Mesenchymal stem cell (in vitro differentiated cells and primary cell): ENCODE data around the gene DLEC1. TPM values are rescaled to one million over a fixed set of nuclear protein-coding genes. Genes with fewer than 3 reads are reported as not detected.

Experiments used
- DNase-seq: peaks from one replicate; pipeline ENCODE4 v3.0.0-alpha.2; 2013
- H2AFZ ChIP-seq: one replicate; pipeline ENCODE4 v1.6.1; 2013; ENCODE audit warnings: low read depth, mild to moderate bottlenecking, control low read depth, inconsistent platforms, low read length, moderate library complexity
- H2AK5ac ChIP-seq: 2 replicates; pipeline ENCODE4 v1.6.1; 2013; ENCODE audit warnings: low read length, moderate library complexity, mild to moderate bottlenecking, inconsistent platforms; ENCODE audit not compliant: severe bottlenecking
- H2BK120ac ChIP-seq: one replicate; pipeline ENCODE4 v1.6.1; 2013; ENCODE audit warnings: low read depth, mild to moderate bottlenecking, inconsistent platforms, low read length, moderate library complexity
- H2BK12ac ChIP-seq, 2 experiments: one replicate each; pipeline ENCODE4 v1.6.1; 2013; ENCODE audit warnings: inconsistent platforms in 2 of 2, low read length in 2 of 2, mild to moderate bottlenecking in 2 of 2, moderate library complexity in 2 of 2, control low read depth in 1 of 2
- H2BK15ac ChIP-seq: one replicate; pipeline ENCODE4 v1.6.1; 2013; ENCODE audit warnings: mild to moderate bottlenecking, low read depth, inconsistent platforms; ENCODE audit not compliant: poor library complexity, severe bottlenecking
- H2BK5ac ChIP-seq: 2 replicates; pipeline ENCODE4 v1.6.1; 2013; ENCODE audit warnings: low read depth, mild to moderate bottlenecking, low read length, control low read depth, inconsistent platforms; ENCODE audit not compliant: poor library complexity, severe bottlenecking
- H3K14ac ChIP-seq, 2 experiments: one replicate each; pipeline ENCODE4 v1.6.1; 2013; ENCODE audit warnings: inconsistent platforms in 2 of 2, low read length in 2 of 2, control low read depth in 1 of 2, mild to moderate bottlenecking in 1 of 2, moderate library complexity in 1 of 2
- H3K18ac ChIP-seq, 2 experiments: one replicate each; pipeline ENCODE4 v1.6.1; 2013; ENCODE audit warnings: inconsistent platforms in 2 of 2, low read length in 2 of 2, control low read depth in 1 of 2, low read depth in 1 of 2, mild to moderate bottlenecking in 1 of 2
- H3K23ac ChIP-seq, 2 experiments: one replicate each; pipeline ENCODE4 v1.6.1; 2013; ENCODE audit warnings: inconsistent platforms in 2 of 2, low read length in 2 of 2, mild to moderate bottlenecking in 2 of 2, moderate library complexity in 2 of 2, control low read depth in 1 of 2
- H3K27ac ChIP-seq: 2 replicates; pipeline ENCODE4 v1.5.1; 2013; ENCODE audit warnings: mild to moderate bottlenecking, moderate library complexity, low read length, control low read depth, inconsistent platforms; ENCODE audit not compliant: poor library complexity, severe bottlenecking
- H3K27me3 ChIP-seq, 2 experiments: 2 replicates each; pipeline versions ENCODE4 v1.6.1 to v1.7.0; 2013; ENCODE audit warnings: low read length in 2 of 2, mild to moderate bottlenecking in 2 of 2, moderate library complexity in 2 of 2, control low read depth in 1 of 2, inconsistent platforms in 1 of 2; ENCODE audit not compliant: control insufficient read depth in 1 of 2, insufficient read depth in 1 of 2
- H3K36me3 ChIP-seq, 2 experiments: 2 replicates each; pipeline versions ENCODE4 v1.6.1 to v1.7.0; 2013; ENCODE audit warnings: low read length in 2 of 2, control low read depth in 1 of 2, inconsistent platforms in 1 of 2, low read depth in 1 of 2, mild to moderate bottlenecking in 1 of 2; ENCODE audit not compliant: insufficient read depth in 2 of 2, control insufficient read depth in 1 of 2
- H3K4ac ChIP-seq, 2 experiments: one replicate each; pipeline ENCODE4 v1.6.1; 2013; ENCODE audit warnings: inconsistent platforms in 2 of 2, low read length in 2 of 2, mild to moderate bottlenecking in 2 of 2, moderate library complexity in 2 of 2, control low read depth in 1 of 2, low read depth in 1 of 2
- H3K4me1 ChIP-seq: 2 replicates; pipeline ENCODE4 v1.6.1; 2013; ENCODE audit warnings: low read depth, low read length, control low read depth; ENCODE audit not compliant: control insufficient read depth, insufficient read depth
- H3K4me2 ChIP-seq: 2 replicates; pipeline ENCODE4 v1.6.1; 2013; ENCODE audit warnings: low read length, mild to moderate bottlenecking, inconsistent platforms; ENCODE audit not compliant: poor library complexity, severe bottlenecking
- H3K4me3 ChIP-seq, 2 experiments: 2 replicates each; pipeline versions ENCODE4 v1.5.1 to v1.7.0; 2013; ENCODE audit warnings: low read length in 2 of 2, mild to moderate bottlenecking in 2 of 2, control low read depth in 1 of 2, low read depth in 1 of 2; ENCODE audit not compliant: insufficient read depth in 1 of 2
- H3K79me1 ChIP-seq: replicated peaks from 2 replicates; pipeline ENCODE4 v1.6.1; 2013; ENCODE audit warnings: mild to moderate bottlenecking, control low read depth, low read length, inconsistent platforms; ENCODE audit not compliant: poor library complexity, severe bottlenecking
- H3K9ac ChIP-seq: 2 replicates; pipeline ENCODE4 v1.7.0; 2013; ENCODE audit warnings: mild to moderate bottlenecking, low read length, moderate library complexity
- H3K9me3 ChIP-seq: 2 replicates; pipeline ENCODE4 v1.7.0; 2013; ENCODE audit warnings: mild to moderate bottlenecking, low read length; ENCODE audit not compliant: control insufficient read depth
- H4K8ac ChIP-seq: one replicate; pipeline ENCODE4 v1.6.1; 2013; ENCODE audit warnings: inconsistent platforms, mild to moderate bottlenecking, low read length, moderate library complexity
- H4K91ac ChIP-seq: one replicate; pipeline ENCODE4 v1.6.1; 2013; ENCODE audit warnings: mild to moderate bottlenecking, low read length, inconsistent platforms
- WGBS: methylation state at CpG from one replicate; pipeline ENCODE4 v1.1.7; 2013; ENCODE audit warnings: mixed read lengths; 5-methylcytosine and 5-hydroxymethylcytosine counted together
- polyA plus RNA-seq, 2 experiments: library from polyadenylated mRNA; stranded (reverse); fragments of 200-250 nt; gene quantifications; one replicate each; pipeline ENCODE4 v1.2.3, GENCODE V29; 2013

Gene DLEC1
- 0.01 TPM for polyA plus RNA-seq (2013, experiment 1 of 2)
- 0.01 TPM for polyA plus RNA-seq (2013, experiment 2 of 2)

- 8% methylated on average over 67 of the region's 67 CpGs for WGBS
- no peaks in the 10 kb centered on the region for H3K9me3 ChIP-seq
- peak within 1 kb of the TSS in 1 of 2 experiments; percentile 11 for H2BK12ac ChIP-seq
- H2BK15ac ChIP-seq: no peak within 1 kb of the TSS
- H3K14ac ChIP-seq: peak within 1 kb of the TSS in 1 of 2 experiments; percentile 41
- H2AK5ac ChIP-seq: no peak within 1 kb of the TSS
- no peak within 1 kb of the TSS for H2BK5ac ChIP-seq
- peak within 1 kb of the TSS; percentile 93 for H4K8ac ChIP-seq
- peak within 1 kb of the TSS; percentile 85 for H2AFZ ChIP-seq
- peaks cover 8% of the 10 kb centered on the region for H3K4me1 ChIP-seq
- H3K27ac ChIP-seq: no peak within 1 kb of the TSS
- H3K79me1 ChIP-seq: no peaks in the 10 kb centered on the region
- H4K91ac ChIP-seq: peak within 1 kb of the TSS; percentile 4
- peaks cover 4 to 8% of the 10 kb centered on the region in 2 experiments for H3K27me3 ChIP-seq
- no peak within 1 kb of the TSS for H3K23ac ChIP-seq
- H3K4me3 ChIP-seq: peak within 1 kb of the TSS; percentile 53 to 70
- peak within 1 kb of the TSS; percentile 37 to 75 for H3K18ac ChIP-seq
- H3K4me2 ChIP-seq: peak within 1 kb of the TSS; percentile 94
- H3K4ac ChIP-seq: no peak within 1 kb of the TSS
- peak within 1 kb of the TSS; percentile 65 for H3K9ac ChIP-seq
- no peaks in the 10 kb centered on the region for H3K36me3 ChIP-seq
- no peak within 1 kb of the TSS for H2BK120ac ChIP-seq
- peak; percentile 69 for DNase-seq
Measured at GRCh38 chr3:38039101-38039898, at the start of gene DLEC1. TSS of gene DLEC1 (plus strand) at chr3:38039208. CDS start at chr3:38039226, 18 bp downstream.

- Histone ChIP-seq H2BK15ac (no peak overlapping the region), H4K8ac (peak overlapping the region; percentile 35), H3K4ac (no peak overlapping the region), H3K14ac (peak overlapping the region in 1 of 2 experiments; percentile 18), H3K4me3 (no peak overlapping the region), H3K18ac (no peak overlapping the region), H3K79me1 (no peaks in the 10 kb centered on the region), H2AK5ac (no peak overlapping the region), H3K4me1 (peaks cover 10% of the 10 kb centered on the region), H3K9ac (no peak overlapping the region), H3K27ac (no peak overlapping the region), H3K9me3 (no peaks in the 10 kb centered on the region), H2AFZ (no peak overlapping the region), H2BK120ac (no peak overlapping the region), H3K4me2 (no peak overlapping the region), H3K27me3 (peaks cover 0 to 31% of the 10 kb centered on the region in 2 experiments), H2BK5ac (no peak overlapping the region), H4K91ac (peak overlapping the region; percentile 12), H3K23ac (no peak overlapping the region), H3K36me3 (peaks cover 3 to 7% of the 10 kb centered on the region in 2 experiments), H2BK12ac (no peak overlapping the region)
- no peak for DNase-seq
- WGBS: 90% methylated on average over 6 of the region's 7 CpGs
Measured at GRCh38 chr3:37989821-37990480, 49.1 kb upstream of the DLEC1 start.

- no peak within 1 kb of the TSS for H3K18ac ChIP-seq
- no peaks in the 10 kb centered on the region for H3K9me3 ChIP-seq
- peak within 1 kb of the TSS in 1 of 2 experiments; percentile 18 for H3K14ac ChIP-seq
- H2BK12ac ChIP-seq: no peak within 1 kb of the TSS
- H3K27ac ChIP-seq: no peak within 1 kb of the TSS
- H3K4ac ChIP-seq: peak within 1 kb of the TSS in 1 of 2 experiments; percentile 19
- peak within 1 kb of the TSS; percentile 35 for H4K8ac ChIP-seq
- H3K4me1 ChIP-seq: peaks cover 10% of the 10 kb centered on the region
- no peak for DNase-seq
- H3K4me3 ChIP-seq: no peak within 1 kb of the TSS
- no peak within 1 kb of the TSS for H3K4me2 ChIP-seq
- no peak within 1 kb of the TSS for H3K9ac ChIP-seq
- H3K27me3 ChIP-seq: peaks cover 0 to 31% of the 10 kb centered on the region in 2 experiments
- peak within 1 kb of the TSS; percentile 12 for H4K91ac ChIP-seq
- peak within 1 kb of the TSS; percentile 31 for H2BK15ac ChIP-seq
- peaks cover 4% of the 10 kb centered on the region in 2 experiments for H3K36me3 ChIP-seq
- no peak within 1 kb of the TSS for H2BK120ac ChIP-seq
- no peak within 1 kb of the TSS for H3K23ac ChIP-seq
- WGBS: 80% methylated on average over 10 of the region's 10 CpGs
- H2BK5ac ChIP-seq: no peak within 1 kb of the TSS
- H2AFZ ChIP-seq: no peak within 1 kb of the TSS
- H3K79me1 ChIP-seq: no peaks in the 10 kb centered on the region
- no peak within 1 kb of the TSS for H2AK5ac ChIP-seq
Measured at GRCh38 chr3:37990527-37990926, 48.5 kb upstream of the DLEC1 start, which contains the start of gene VILL. TSS of gene VILL (plus strand) at chr3:37990786. CDS start at chr3:37993673, 2,887 bp downstream.

- H3K14ac ChIP-seq: no peak overlapping the region
- peak overlapping the region; percentile 31 for H2BK15ac ChIP-seq
- no peak overlapping the region for H4K8ac ChIP-seq
- H4K91ac ChIP-seq: no peak overlapping the region
- H3K27ac ChIP-seq: no peak overlapping the region
- no peaks in the 10 kb centered on the region for H3K9me3 ChIP-seq
- DNase-seq: no peak
- no peak overlapping the region for H3K4me2 ChIP-seq
- H3K4ac ChIP-seq: no peak overlapping the region
- H3K27me3 ChIP-seq: peaks cover 0 to 31% of the 10 kb centered on the region in 2 experiments
- no peak overlapping the region for H2AFZ ChIP-seq
- no peak overlapping the region for H2BK5ac ChIP-seq
- H3K4me3 ChIP-seq: no peak overlapping the region
- no peak overlapping the region for H2BK12ac ChIP-seq
- peaks cover 2 to 10% of the 10 kb centered on the region in 2 experiments for H3K36me3 ChIP-seq
- no peaks in the 10 kb centered on the region for H3K79me1 ChIP-seq
- H3K23ac ChIP-seq: no peak overlapping the region
- no peak overlapping the region for H3K9ac ChIP-seq
- no peak overlapping the region for H2BK120ac ChIP-seq
- no peak overlapping the region for H3K18ac ChIP-seq
- WGBS: 50% methylated on average over 5 of the region's 6 CpGs
- no peak overlapping the region for H2AK5ac ChIP-seq
- peaks cover 11% of the 10 kb centered on the region for H3K4me1 ChIP-seq
Measured at GRCh38 chr3:37991109-37991508, 47.9 kb upstream of the DLEC1 start.
